K562 (cell line): ENCODE data around the gene GJB6. TPM values are rescaled to one million over a fixed set of nuclear protein-coding genes. Genes with fewer than 3 reads are reported as not detected.

Experiments used
- ATAC-seq: fragments of 200-7000 bp; cut with Tn5 transposase; 3 replicates; pipeline ENCODE4 v1.9.1; 2020; ENCODE audit warnings: moderate library complexity
- BruUV-seq: library from RNA; stranded (reverse); fragments of 400-500 nt; replicated peaks from 2 replicates; lab custom pipeline; 2021; lab: Mats Ljungman, UMichigan
- CTCF ChIA-PET: fragments of 300-600 bp; formaldehyde crosslinking; extraction: SDS; loops from one replicate; lab custom pipeline; 2021; ENCODE audit warnings: low intra/inter-chr PET ratio; lab: Yijun Ruan, JAX
- POLR2A ChIA-PET: fragments of 300-600, 350-650 bp; sonication (Branson Sonifier 250); formaldehyde crosslinking; extraction: SDS; loops from one replicate; lab custom pipeline; 2021; ENCODE audit warnings: antibody characterized with exemption, inconsistent platforms; lab: Yijun Ruan, JAX
- DNase-seq, 4 experiments: peaks; one replicate each; pipeline versions ENCODE4 v3.0.0 to v3.0.0-alpha.2; 2011 to 2018; ENCODE audit warnings: low spot score in 3 of 4, mixed read lengths in 3 of 4; ENCODE audit errors: extremely low read depth in 1 of 4
- FAIRE-seq: peaks from 2 replicates; lab custom pipeline; 2011; peaks lifted over from hg19 to GRCh38; lab: Jason Lieb, UNC
- H2AFZ ChIP-seq: 2 replicates; pipeline ENCODE4 v1.6.0; 2011; ENCODE audit warnings: low read depth, low read length, control low read depth, inconsistent platforms
- H3K27ac ChIP-seq: fragments of 200-600 bp; 3 replicates; pipeline ENCODE4 v1.8.0; 2011; ENCODE audit warnings: low read depth, mild to moderate bottlenecking, control low read depth, inconsistent platforms, low read length, moderate library complexity, mixed read lengths; ENCODE audit errors: extremely low read depth
- H3K27me3 ChIP-seq, 2 experiments: fragments of 300-600 bp in 1 of 2; 2 replicates in 1 of 2; 3 replicates in 1 of 2; pipeline versions ENCODE4 v1.6.0 to v1.8.0; 2011; ENCODE audit warnings: inconsistent platforms in 2 of 2, low read length in 2 of 2, mild to moderate bottlenecking in 1 of 2, mixed read lengths in 1 of 2, moderate library complexity in 1 of 2; ENCODE audit not compliant: control insufficient read depth in 2 of 2, insufficient read depth in 2 of 2
- H3K36me3 ChIP-seq: fragments of 300-600 bp; 3 replicates; pipeline ENCODE4 v1.8.0; 2011; ENCODE audit warnings: mild to moderate bottlenecking, low read length, inconsistent platforms; ENCODE audit not compliant: control insufficient read depth, insufficient read depth
- H3K4me1 ChIP-seq, 2 experiments: fragments of 200-600 bp in 1 of 2; replicated peaks in 1 of 2; 2 replicates in 1 of 2; 3 replicates in 1 of 2; pipeline versions ENCODE4 v1.5.1 to v1.8.0; 2011; ENCODE audit warnings: inconsistent platforms in 2 of 2, low read length in 2 of 2, mild to moderate bottlenecking in 1 of 2, mixed read lengths in 1 of 2, moderate library complexity in 1 of 2; ENCODE audit not compliant: control insufficient read depth in 2 of 2, insufficient read depth in 2 of 2
- H3K4me2 ChIP-seq: 2 replicates; pipeline ENCODE4 v1.6.1; 2011; ENCODE audit warnings: low read length, control low read depth, inconsistent platforms, mixed read lengths; ENCODE audit not compliant: insufficient read depth
- H3K4me3 ChIP-seq: fragments of 200-600 bp; sonication (generic), shearing (Covaris generic); 2 replicates; pipeline ENCODE4 v1.5.1; 2016; ENCODE audit warnings: control low read depth, inconsistent platforms
- H3K79me2 ChIP-seq: fragments of 200-600 bp; 3 replicates; pipeline ENCODE4 v1.8.0; 2011; ENCODE audit warnings: low read length, inconsistent platforms; ENCODE audit not compliant: control insufficient read depth, insufficient read depth
- H3K9ac ChIP-seq, 2 experiments: 2 replicates each; pipeline versions ENCODE4 v1.6.0 to v1.6.1; 2011; ENCODE audit warnings: low read depth in 2 of 2, low read length in 2 of 2, control low read depth in 1 of 2, inconsistent platforms in 1 of 2, mild to moderate bottlenecking in 1 of 2, mixed read lengths in 1 of 2; ENCODE audit not compliant: insufficient read depth in 1 of 2
- H3K9me1 ChIP-seq: one replicate; pipeline ENCODE4 v1.6.0; 2011; ENCODE audit warnings: inconsistent platforms, mild to moderate bottlenecking, low read length, moderate library complexity; ENCODE audit not compliant: control insufficient read depth, insufficient read depth
- H3K9me3 ChIP-seq: replicated peaks from 2 replicates; pipeline ENCODE4 v1.5.1; 2011; ENCODE audit warnings: low read depth, low read length, inconsistent platforms; ENCODE audit not compliant: control insufficient read depth, insufficient read depth
- H4K20me1 ChIP-seq: replicated peaks from 2 replicates; pipeline ENCODE4 v1.6.1; 2011; ENCODE audit warnings: low read length, inconsistent platforms, mixed read lengths; ENCODE audit not compliant: control insufficient read depth, insufficient read depth
- DDX20 ChIP-seq: fragments of 450-650 bp; IDR thresholded peaks from 2 replicates; pipeline ENCODE4 v1.6.1; 2016; ENCODE audit warnings: missing genetic modification characterization, low read depth, mild to moderate bottlenecking, missing compliant biosample characterization, moderate library complexity
- FOXK1 ChIP-seq: sonication (generic); formaldehyde crosslinking; IDR thresholded peaks from 2 replicates; pipeline ENCODE4 v1.8.0; 2022; ENCODE audit warnings: missing genetic modification reagents, mild to moderate bottlenecking, borderline replicate concordance
- RAD21 ChIP-seq, 2 experiments: fragments of 250-450 bp in 1 of 2; fragments of 450-650 bp in 1 of 2; sonication (Bioruptor Pico) in 1 of 2; formaldehyde crosslinking in 1 of 2; IDR thresholded peaks in 1 of 2; conservative IDR thresholded peaks in 1 of 2; 2 replicates each; pipeline versions ENCODE4 v1.4.0 to v1.8.0; 2020 to 2022; ENCODE audit warnings: mild to moderate bottlenecking in 2 of 2, moderate library complexity in 1 of 2
- TARDBP ChIP-seq: fragments of 450-650 bp; IDR thresholded peaks from 2 replicates; pipeline ENCODE4 v1.6.1; 2016
- TFAM ChIP-seq: fragments of 250-450 bp; sonication (Bioruptor Pico); conservative IDR thresholded peaks from 2 replicates; pipeline ENCODE4 v1.5.0; 2021; ENCODE audit warnings: mild to moderate bottlenecking, moderate library complexity
- TRIM24 ChIP-seq, 2 experiments: fragments of 450-650 bp; IDR thresholded peaks; 2 replicates each; pipeline ENCODE4 v1.6.1; 2016
- ZC3H11A ChIP-seq: IDR thresholded peaks from 2 replicates; pipeline ENCODE4 v1.6.1; 2012; ENCODE audit warnings: low read depth, low read length, improper control_type of control experiment
- ZKSCAN3 ChIP-seq: fragments of 250-450 bp; sonication (Bioruptor Pico); IDR thresholded peaks from 2 replicates; pipeline ENCODE4 v1.4.0; 2020
- ZNF445 ChIP-seq: fragments of 250-450 bp; sonication (Bioruptor Pico); IDR thresholded peaks from 2 replicates; pipeline ENCODE4 v1.4.0; 2020; ENCODE audit warnings: low read depth, mild to moderate bottlenecking, moderate library complexity
- ZNF77 ChIP-seq: fragments of 250-450 bp; sonication (Bioruptor Pico); IDR thresholded peaks from 2 replicates; pipeline ENCODE4 v1.5.0; 2020
- WGBS: fragments of 100-300 bp; shearing (Covaris generic); methylation state at CpG from one replicate; pipeline ENCODE4 v1.1.6; 2016; ENCODE audit warnings: low coverage, mixed read lengths; ENCODE audit not compliant: insufficient coverage; ENCODE audit errors: missing lambda C conversion rate; 5-methylcytosine and 5-hydroxymethylcytosine counted together
- in situ Hi-C: fragments of 300-500 bp; cut with MboI; formaldehyde crosslinking; loops from 4 replicates; pipeline ENCODE4 v1.15.0; 2018; ENCODE audit warnings: inconsistent platforms, mixed read lengths
- intact Hi-C: fragments of 100-400 bp; cut with micrococcal nuclease; formaldehyde crosslinking; loops from 2 replicates; pipeline ENCODE4 v1.14.2; 2022
- polyA plus RNA-seq, 8 experiments: library from polyadenylated mRNA; depleted of rRNA in 4 of 8; stranded (reverse) in 5 of 8; unstranded in 3 of 8; fragments of >200 nt; fragmentation: Nextera tagmentation in 2 of 8; fragmentation: Illumina TruSeq in 1 of 8; extraction: Ambion mirVana in 2 of 8; extraction: Trizol in 1 of 8; gene quantifications; 2 replicates each; pipeline versions ENCODE4 v1.2.1 to v1.2.3, GENCODE V29; 2011 to 2014; ENCODE audit warnings: inconsistent platforms in 1 of 8, missing spikeins in 1 of 8
- total RNA-seq, 7 experiments: library from RNA; depleted of rRNA in 6 of 7; stranded (reverse); fragments of >200 nt in 6 of 7; fragmentation: Illumina TruSeq in 2 of 7; extraction: Trizol in 2 of 7; gene quantifications; 2 replicates each; pipeline versions ENCODE4 v1.2.1 to v1.2.3, GENCODE V29; 2011 to 2021; ENCODE audit warnings: low replicate concordance in 1 of 7
- TF ChIP-seq, protein P1 (sequence below): fragments of 200-400 bp; formaldehyde crosslinking; IDR thresholded peaks from 2 replicates; pipeline ENCODE4 v1.6.1; 2017; ENCODE audit warnings: mild to moderate bottlenecking, low read depth, low read length, moderate library complexity
- TF ChIP-seq, protein P2 (sequence below): IDR thresholded peaks from 2 replicates; pipeline ENCODE4 v1.6.1; 2011; ENCODE audit warnings: borderline replicate concordance, low read depth, mild to moderate bottlenecking, moderate library complexity, low read length; ENCODE audit not compliant: insufficient read depth, poor library complexity, severe bottlenecking

Gene GJB6
- total and polyA plus RNA-seq, 9 of the 15 experiments (the other 6 are each of a cell fraction or from before 2014, with no cell fraction given), result not detected

GRCh38 chr13:20192836-20193161 is 39.3 kb downstream of the GJB6 start, which contains the start of gene GJB2:
Gene GJB2, minus strand, starts transcription at chr13:20192938. Its CDS starts 3,357 bp downstream, at chr13:20189581.
- DNase-seq, result no peak
- H3K27ac ChIP-seq, result no peak within 1 kb of the TSS
- TF ChIP-seq DDX20 (no peak), ZNF445 (CRISPR knock-in tag) (no peak), TRIM24 (IDR thresholded peaks at IDR 0.05) (no peak), TFAM (CRISPR knock-in tag) (no peak)
- no peak within 1 kb of the TSS for H2AFZ ChIP-seq
- no peak within 1 kb of the TSS for H3K4me3 ChIP-seq
- no TSS peak for BruUV-seq
- peaks cover 4 to 15% of the 10 kb centered on the region in 2 experiments; a peak in 4 of 5 replicates for H3K27me3 ChIP-seq
- ChIA-PET POLR2A (no interaction called here), CTCF (no interaction called here)
- H3K4me1 ChIP-seq, result peaks cover 4% of the 10 kb centered on the region in 2 experiments; a peak in 2 of 5 replicates
- intact Hi-C loops (no loop called here), in situ Hi-C loops (no loop called here)
- no CpG with 5 or more reads among the region's 39 CpGs for WGBS
- H3K9me1 ChIP-seq, result no peaks in the 10 kb centered on the region
- H3K9me3 ChIP-seq, result no peaks in the 10 kb centered on the region
- H3K36me3 ChIP-seq, result no peaks in the 10 kb centered on the region
- H3K4me2 ChIP-seq, result no peak within 1 kb of the TSS
- ATAC-seq, result no peak
- H3K9ac ChIP-seq, result no peak within 1 kb of the TSS
- no peaks in the 10 kb centered on the region for H4K20me1 ChIP-seq
- FAIRE-seq, result no peak
- H3K79me2 ChIP-seq, result no peaks in the 10 kb centered on the region

- Histone ChIP-seq H3K4me1 (peaks cover 4% of the 10 kb centered on the region in 2 experiments; a peak in 2 of 5 replicates), H3K27me3 (peaks cover 4 to 15% of the 10 kb centered on the region in 2 experiments; a peak in 4 of 5 replicates), H3K79me2 (no peaks in the 10 kb centered on the region), H3K36me3 (no peaks in the 10 kb centered on the region), H4K20me1 (no peaks in the 10 kb centered on the region), H2AFZ (no peak overlapping the region), H3K9ac (no peak overlapping the region), H3K9me3 (no peaks in the 10 kb centered on the region), H3K4me3 (no peak overlapping the region), H3K4me2 (no peak overlapping the region), H3K9me1 (no peaks in the 10 kb centered on the region), H3K27ac (no peak overlapping the region)
- whole genome bisulfite sequencing, result 49% methylated on average over 7 of the region's 73 CpGs
- ChIA-PET POLR2A (no interaction called here), CTCF (no interaction called here)
- in situ Hi-C loops (no loop called here), intact Hi-C loops (no loop called here)
- no TSS peak for BruUV-seq
- ATAC-seq, result no peak
- no peak for FAIRE-seq
- no peak for DNase-seq
- TF ChIP-seq ZC3H11A, result no peak
- no peak for TF ChIP-seq ZNF77 (CRISPR knock-in tag)
- TF ChIP-seq, protein P1, sequence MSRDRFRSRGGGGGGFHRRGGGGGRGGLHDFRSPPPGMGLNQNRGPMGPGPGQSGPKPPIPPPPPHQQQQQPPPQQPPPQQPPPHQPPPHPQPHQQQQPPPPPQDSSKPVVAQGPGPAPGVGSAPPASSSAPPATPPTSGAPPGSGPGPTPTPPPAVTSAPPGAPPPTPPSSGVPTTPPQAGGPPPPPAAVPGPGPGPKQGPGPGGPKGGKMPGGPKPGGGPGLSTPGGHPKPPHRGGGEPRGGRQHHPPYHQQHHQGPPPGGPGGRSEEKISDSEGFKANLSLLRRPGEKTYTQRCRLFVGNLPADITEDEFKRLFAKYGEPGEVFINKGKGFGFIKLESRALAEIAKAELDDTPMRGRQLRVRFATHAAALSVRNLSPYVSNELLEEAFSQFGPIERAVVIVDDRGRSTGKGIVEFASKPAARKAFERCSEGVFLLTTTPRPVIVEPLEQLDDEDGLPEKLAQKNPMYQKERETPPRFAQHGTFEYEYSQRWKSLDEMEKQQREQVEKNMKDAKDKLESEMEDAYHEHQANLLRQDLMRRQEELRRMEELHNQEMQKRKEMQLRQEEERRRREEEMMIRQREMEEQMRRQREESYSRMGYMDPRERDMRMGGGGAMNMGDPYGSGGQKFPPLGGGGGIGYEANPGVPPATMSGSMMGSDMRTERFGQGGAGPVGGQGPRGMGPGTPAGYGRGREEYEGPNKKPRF, result no peak
- TF ChIP-seq TARDBP, result no peak
- no peak for TF ChIP-seq FOXK1 (CRISPR knock-in tag)
- TF ChIP-seq, protein P2, sequence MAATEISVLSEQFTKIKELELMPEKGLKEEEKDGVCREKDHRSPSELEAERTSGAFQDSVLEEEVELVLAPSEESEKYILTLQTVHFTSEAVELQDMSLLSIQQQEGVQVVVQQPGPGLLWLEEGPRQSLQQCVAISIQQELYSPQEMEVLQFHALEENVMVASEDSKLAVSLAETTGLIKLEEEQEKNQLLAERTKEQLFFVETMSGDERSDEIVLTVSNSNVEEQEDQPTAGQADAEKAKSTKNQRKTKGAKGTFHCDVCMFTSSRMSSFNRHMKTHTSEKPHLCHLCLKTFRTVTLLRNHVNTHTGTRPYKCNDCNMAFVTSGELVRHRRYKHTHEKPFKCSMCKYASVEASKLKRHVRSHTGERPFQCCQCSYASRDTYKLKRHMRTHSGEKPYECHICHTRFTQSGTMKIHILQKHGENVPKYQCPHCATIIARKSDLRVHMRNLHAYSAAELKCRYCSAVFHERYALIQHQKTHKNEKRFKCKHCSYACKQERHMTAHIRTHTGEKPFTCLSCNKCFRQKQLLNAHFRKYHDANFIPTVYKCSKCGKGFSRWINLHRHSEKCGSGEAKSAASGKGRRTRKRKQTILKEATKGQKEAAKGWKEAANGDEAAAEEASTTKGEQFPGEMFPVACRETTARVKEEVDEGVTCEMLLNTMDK, result no peak
- TF ChIP-seq ZKSCAN3 (CRISPR knock-in tag), result no peak
- no peak for TF ChIP-seq RAD21 (CRISPR knock-in tag; conservative IDR thresholded peaks at IDR 0.05 in 1 of 2, IDR thresholded peaks at IDR 0.05 in 1 of 2)
Measured at GRCh38 chr13:20192158-20192835, 39.8 kb downstream of the GJB6 start.
